OCI-M2 (cell line): ENCODE data around the gene ADARB2.

Experiments used
- DNase-seq: peaks from one replicate; lab custom pipeline; 2025; ENCODE audit not compliant: unreplicated experiment; lab: John Stamatoyannopoulos, UW

Gene ADARB2

DNA sequence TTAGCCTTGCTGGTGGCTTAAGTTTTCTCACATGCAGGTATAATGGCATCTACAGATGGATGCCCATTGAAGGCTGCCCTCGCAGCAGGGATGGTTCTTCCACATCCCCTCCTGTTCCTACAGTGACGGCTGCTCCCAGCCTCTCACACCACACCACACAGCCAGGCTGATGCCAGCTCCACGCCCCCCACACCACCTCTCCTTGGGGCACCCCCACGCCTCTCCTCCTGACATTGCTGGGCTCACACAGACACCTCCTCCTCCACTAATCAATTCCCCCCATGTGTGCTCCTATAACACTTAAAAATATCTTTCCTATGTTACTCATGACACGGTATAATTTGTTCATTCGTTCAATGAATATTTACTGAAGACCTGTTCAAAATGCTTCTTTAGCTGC lies 437.1 kb downstream of the ADARB2 start:
- no peak for DNase-seq

DNA sequence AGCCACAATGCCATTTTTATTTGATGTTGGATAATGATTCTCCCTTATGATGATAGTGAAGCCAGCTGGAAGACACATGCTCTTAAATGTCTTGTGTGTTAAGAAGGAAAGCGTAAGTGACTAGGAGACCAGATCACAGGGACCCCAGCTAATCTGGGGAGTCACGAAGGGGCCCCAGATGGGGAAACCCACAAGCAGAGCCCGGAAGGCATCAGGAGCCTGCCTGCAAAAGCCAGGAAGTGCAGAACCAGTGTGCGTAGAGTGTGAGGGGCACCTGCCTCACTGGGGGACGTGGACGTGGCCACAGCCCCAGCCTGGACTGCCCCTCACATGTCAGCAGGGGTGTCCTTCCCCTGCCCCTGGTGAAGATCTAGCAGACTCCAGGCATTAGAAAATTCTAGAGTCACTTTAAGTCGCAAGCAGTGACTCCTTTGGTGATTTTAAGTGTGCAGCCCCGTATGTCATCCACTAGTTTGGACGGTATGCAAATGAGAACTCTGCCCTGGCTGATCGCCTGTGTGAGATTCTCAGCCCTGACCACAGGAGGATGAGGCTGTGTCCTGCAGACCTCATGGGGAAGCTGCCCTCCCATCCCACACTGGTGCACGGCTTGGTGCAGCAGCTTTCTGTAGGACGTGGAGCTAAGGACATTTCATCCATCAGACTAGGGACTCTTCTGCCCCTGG lies 438.1 kb downstream of the ADARB2 start:
- DNase-seq = no peak

DNA sequence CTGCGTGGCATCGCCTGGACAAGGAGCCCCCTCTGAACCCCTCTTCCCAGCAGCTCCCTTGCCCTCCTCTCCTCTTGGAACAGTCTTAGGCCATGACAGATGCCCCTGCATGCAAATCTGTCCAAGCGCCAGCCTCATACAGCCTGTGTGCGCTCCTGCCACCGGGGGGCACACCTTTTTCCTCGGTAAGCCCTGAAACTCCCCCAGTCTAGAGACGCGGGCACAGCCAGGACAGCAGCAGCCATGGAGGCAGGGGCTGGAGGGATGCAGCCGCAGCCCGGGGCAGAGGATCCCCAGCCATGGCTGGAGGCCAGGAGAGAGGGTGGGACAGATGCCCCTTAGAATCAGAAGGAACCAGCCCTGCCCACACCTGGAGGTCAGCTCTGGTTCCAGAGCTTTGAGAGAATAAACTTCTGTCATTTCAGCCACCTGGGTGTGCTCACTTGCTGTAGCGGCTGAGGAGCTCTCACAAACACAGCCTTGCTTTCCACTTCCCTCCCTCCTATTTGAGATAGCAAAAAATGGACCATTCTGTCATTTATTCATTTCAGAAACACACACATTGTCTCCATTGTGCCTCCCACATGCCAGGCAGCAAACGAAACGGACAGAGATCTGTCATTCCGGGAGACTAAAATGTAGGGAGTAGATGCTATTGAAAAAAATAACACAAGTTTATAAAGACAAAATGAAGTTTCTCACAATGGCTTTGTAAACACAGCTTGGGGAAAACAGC lies 439.6 kb downstream of the ADARB2 start:
- no peak for DNase-seq

DNA sequence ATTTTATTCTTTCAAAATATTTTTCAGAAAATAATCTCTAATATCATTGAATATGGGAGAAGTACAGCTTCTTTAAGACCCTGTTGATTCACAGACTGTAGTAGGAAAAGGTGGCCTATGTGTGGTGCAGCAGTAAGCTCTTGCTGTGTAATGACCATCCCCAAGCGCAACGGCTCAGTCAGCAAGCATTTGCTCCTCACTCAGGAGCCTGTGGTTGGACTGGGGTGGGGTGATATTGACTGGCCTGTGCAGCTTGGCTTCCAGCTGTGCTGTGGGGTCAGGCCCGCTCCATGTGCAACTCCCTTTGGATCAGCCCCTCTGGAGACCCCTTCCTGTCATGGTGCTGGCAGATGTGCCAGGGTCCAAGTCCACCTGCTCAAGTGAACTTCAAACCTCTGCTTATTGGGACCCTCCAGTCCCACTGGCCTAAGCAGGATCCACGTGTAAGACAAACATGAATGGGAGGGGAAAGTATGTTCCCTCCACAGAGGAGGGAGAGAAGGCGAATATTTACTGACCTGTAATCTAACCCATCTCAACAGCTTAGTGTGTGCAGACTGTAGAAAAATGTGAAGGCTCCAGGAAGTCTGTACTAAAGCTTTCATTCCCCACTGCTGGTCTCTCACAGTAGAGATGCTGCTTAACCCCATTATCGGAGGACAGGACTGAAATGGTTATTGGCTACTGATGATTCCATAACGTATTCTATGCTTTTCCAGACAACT lies 441.4 kb downstream of the ADARB2 start:
- DNase-seq = no peak

DNA sequence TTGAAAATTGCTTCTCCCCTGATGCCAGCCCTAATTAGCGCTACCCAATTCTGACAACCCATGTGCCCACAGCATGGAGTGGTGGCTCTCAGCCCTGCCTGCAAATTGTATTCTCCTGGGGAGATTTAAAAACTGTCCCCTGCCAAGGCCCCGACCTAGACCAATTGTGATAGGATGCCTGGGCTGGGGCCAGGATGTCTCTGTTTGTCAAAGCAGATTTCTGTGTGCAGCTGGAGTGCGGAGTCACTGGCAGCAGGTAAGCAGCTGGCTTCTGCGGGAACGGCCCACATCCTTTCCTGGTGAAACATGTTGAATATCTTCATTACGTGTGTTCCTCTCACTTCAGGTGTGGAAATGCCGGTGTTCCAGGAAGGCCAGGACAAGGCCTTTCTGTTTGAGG lies 442.6 kb downstream of the ADARB2 start:
- no peak for DNase-seq

DNA sequence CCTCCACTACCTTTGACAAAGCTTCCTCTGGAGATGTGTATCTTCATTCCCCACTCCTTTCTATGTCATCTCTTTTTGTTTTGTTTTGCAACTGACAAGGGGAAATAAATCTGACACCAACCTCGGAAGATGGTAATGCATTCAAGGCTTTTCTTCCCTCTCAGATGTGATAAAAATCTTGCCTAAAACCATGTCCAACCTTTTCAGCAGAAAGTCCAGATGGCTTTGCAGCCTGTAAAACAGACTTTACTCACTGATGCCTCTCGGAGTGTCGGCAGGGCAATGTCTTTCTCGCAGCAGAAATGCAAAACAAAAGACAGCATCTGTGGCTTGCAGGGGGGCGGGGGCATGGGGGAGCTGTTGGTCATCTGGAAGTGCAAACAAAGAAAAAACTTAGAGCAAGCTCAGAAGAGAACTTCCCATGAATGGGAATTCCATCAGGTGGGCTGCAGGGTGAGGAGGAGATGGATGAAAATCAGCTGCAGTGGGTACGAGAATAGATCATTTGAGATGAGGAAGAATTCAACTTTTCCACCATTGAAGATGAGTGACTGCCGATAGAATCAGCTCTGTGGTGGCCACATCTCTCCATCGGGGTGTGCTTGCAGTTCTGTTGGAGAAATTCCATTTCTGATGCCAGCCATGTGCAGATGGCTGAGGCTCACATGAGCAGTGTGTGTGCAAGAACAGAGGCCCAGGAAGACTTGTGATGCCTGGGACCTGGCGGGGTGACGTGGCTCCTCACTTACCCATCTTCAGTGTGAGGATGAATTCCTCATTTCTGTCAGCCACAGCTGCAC lies 443.5 kb downstream of the ADARB2 start:
- no peak for DNase-seq

DNA sequence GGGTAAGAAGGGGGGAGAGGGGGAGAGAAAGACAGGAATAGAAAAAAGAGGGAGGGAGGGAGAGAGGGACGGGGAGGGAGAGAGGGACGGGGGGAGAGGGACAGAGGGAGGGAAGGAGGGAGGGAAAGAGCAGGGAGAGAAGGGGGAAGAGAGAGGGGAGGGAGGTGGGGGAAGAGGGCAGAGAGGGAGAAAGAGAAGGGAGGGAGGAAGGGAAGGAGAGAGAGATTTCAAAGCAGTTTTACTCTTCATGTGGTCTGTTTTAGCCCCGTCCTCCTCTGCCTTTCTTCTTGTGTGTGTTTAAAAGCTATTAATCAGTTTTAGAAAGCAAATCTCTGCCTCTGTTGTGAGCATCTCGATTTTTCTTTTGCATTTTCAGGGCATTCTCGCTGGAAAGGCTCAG lies 444.2 kb downstream of the ADARB2 start:
- no peak for DNase-seq

DNA sequence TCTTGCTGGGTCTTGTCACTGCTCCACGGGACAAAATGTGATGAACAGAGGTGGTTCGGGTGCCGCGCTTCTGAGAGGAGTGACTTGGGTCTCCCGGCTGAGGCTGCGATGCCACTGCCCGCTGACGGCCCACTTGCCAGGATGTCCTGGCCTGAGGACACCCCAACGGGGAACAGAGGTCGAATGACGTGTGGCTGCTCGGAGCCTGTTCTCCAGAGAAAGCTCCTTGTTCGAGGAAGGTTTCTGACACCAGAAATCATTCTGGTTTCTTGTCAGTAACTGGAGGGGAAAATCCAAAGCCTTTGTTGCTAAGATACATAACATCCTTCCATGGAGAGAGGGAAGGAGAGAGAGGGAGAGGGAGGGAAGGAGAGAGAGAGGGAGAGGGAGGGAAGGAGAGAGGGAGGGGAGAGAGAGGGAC lies 444.7 kb downstream of the ADARB2 start:
- no peak for DNase-seq

DNA sequence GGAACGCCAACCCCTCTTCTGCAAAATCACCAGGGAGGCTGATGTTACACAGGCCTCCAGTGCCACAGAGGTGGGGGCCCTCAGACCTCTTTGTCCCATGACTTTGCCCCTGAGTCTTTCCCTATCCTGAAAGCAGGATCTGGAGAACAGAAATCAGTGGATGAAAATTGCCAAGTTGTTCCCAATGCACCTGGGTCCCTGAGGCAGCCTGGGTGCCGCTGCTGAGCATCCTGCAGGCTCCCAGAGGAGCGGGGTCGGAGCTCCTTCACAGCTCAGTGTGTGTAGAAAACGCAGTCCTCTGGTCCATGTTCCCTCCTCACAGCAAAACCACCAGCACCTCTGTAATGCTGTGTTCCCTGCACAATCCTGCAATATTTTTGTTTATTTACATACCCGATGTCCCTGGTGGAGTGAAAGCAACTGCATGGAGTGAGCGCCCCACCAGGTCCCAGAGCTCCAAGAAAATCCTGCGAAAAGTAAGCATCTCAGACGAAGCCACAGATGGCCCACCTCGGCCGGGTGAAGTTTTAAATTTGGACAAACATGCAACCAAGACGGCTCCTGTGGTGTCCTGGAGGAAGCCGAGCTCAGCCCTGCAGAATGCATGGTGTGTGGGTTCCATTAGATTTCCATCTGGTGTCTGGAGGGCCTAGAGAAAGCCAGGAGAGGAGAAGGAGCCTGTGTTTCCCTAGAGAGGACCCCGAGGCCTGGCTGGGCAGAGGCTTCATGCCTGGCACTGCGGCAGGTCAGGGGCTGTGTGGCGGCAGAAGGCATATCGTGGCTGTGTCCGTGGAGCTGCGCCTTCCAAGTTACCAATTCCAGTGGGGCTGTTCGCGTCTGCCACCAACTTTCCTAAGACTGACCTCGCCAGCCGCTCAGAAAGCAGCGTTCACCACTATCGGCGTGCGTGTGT lies 445.9 kb downstream of the ADARB2 start:
- DNase-seq = no peak

DNA sequence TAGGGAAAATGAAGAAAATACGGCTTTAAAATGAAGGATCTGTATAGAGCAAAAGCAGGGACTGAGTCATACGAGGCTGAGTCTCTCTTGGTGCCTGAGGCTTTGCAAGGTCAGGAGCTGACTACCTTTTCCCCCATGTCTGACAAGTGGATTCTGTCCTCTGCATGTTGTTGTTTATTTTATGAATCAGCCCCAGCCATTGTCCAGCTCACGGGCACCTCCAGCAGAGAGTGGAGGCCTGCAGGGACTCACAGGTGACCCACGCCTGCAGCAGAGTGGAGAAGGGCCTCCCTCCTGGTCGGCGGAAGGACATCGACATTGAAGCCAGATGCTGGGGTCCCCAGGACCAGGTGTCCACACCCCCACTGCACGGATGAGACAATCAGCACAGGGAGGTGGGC lies 447.3 kb downstream of the ADARB2 start:
- no peak for DNase-seq

DNA sequence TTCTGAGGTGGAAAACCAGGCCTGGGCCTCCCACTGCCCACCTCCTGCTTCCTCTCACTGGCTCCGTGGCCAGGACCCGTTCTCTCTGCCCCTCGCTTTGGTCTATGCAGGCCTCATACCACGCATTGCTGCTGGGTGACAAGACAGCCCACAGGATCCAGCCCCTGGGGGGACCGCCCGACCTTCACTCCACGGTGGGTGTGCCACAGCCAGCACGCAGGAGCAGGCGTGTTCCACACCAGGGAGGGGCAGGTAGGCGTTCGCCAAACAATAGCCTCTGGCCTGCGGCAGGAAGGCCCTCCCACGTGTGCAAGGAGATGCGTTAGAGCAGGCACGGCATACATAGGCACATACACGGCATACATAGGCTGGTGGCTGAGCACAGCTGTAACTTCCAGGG lies 447.7 kb downstream of the ADARB2 start:
- no peak for DNase-seq

DNA sequence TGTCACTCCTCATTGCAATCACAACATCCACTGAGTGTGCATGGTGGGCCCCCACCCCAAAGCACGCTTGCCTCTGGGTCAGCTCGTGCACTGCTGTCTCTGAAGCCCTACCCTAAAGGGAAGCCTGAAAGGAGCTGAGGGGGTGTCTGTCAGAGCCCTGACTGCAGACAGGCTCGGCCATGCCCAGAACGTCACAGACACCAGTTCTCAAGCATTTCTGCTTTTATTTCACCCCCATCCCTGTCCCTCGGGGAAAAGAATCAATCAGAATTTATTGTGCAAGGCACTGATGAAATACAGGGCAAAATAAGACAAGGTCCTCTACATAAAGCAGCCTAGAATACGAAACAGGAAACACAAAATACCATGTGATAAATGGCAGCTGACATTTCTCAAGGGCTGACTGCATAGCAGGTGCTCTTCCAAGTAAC lies 449.3 kb downstream of the ADARB2 start:
- no peak for DNase-seq

DNA sequence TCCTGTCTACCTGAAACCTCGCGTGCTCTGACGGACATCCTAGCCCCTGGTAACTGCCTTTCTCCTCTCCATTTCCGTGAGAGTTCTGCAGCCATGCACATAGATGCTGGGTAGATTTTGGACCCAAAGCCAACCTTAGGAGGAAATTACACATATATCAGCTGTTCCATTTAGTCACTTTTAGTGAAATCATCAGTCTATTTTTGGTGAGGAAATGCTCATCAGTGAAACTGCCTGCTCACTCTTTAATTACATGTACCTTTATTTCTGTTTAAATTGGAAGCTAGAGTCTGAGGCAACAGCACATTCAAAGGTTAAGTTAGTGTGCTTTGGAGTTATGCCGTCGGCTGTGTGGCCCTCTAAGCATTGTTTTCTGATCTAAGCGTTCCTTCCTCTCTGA lies 449.8 kb downstream of the ADARB2 start:
- DNase-seq = no peak

DNA sequence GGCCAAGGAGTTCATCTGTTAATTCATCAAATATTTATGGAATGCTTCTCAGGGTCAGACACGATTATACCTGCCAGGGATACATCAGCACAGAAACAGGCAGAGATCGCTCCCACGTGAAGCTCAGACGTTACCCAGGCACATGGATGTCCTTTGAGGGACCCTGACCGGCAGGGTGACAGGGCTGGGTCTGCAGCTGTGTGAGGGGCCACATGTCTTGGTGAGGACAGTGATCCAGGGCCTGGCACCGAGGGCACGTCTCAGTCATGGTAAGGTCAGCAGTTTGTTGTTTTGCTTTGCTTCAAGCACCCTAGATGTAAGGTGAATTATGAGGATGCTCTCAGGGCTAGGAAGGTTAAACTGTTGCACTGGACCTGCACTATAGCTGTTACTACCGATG lies 453.2 kb downstream of the ADARB2 start:
- DNase-seq = no peak

DNA sequence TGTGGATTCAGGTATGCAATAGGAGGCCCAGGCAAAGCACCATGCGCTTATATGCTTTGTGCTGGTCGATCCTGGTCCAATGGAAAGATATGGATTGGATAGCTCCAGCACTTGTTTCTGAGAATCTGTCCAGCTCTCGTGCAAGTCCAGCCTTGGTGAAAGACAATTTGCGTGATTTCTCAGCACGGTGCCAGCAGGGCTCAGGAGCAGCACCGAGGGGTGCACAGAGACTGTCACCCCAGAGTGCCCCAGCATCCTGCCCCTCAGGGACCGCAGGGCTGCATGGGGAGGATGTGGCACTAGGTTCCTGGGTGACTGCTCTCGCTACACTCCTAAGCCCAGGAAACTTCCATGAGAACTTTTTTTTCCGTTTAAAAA lies 455.9 kb downstream of the ADARB2 start:
- no peak for DNase-seq

DNA sequence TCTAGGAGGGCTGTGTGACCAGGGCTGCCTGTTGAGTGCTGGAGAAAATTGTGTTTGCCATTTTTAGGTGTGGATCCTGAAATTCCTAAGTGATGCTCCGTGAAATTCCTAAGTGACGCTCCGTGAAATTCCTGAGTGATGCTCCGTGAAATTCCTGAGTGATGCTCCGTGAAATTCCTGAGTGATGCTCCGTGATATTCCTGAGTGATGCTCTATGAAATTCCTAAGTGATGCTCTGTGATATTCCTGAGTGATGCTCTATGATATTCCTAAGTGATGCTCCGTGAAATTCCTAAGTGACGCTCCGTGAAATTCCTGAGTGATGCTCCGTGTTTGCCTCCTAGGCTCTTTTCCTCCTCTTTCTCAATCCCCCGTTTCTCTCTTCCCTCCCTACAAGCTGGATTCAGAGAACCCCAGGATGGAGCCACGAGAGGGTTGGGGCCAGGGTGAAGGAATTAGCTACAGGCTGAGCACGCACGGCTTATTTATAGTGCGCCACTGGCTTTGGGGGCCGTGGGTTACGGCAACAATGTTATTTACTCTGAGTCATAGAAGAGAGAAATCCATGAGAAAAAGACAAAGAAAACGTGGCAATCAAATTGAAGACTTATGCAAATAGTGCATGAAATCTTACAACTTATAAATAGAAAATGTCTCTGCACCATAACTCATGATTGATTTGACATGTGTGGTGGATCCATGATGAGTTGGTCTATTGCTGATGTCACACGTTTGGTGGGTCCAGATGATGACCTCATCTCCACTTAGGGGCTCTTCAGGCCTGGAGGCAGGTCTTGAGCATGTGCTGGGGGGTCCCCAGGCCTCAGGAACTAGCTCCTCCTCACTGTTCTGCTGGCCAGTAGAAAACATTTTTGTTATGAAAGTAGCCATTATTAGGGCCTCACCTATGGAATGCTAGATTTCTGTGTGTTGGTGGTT lies 456.6 kb downstream of the ADARB2 start:
- no peak for DNase-seq

DNA sequence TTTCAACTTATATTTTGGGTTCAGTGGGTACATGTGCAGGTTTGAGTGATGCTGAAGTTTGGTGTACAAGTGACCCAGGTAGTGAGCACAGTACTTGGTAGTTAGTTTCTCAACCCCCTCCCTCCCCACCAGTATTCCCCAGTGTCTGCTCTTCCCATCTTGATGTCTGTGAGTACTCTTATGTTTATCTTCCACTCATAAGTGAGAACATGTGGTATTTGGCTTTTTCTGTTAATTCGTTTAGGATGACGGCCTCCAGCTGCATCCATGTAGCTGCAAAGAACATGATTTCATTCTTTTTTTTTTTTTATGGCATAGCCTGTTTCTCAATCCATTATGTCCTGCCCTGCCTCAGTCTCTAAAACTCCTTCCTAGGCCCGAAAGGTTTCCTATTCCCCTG lies 459.0 kb downstream of the ADARB2 start:
- DNase-seq = no peak

DNA sequence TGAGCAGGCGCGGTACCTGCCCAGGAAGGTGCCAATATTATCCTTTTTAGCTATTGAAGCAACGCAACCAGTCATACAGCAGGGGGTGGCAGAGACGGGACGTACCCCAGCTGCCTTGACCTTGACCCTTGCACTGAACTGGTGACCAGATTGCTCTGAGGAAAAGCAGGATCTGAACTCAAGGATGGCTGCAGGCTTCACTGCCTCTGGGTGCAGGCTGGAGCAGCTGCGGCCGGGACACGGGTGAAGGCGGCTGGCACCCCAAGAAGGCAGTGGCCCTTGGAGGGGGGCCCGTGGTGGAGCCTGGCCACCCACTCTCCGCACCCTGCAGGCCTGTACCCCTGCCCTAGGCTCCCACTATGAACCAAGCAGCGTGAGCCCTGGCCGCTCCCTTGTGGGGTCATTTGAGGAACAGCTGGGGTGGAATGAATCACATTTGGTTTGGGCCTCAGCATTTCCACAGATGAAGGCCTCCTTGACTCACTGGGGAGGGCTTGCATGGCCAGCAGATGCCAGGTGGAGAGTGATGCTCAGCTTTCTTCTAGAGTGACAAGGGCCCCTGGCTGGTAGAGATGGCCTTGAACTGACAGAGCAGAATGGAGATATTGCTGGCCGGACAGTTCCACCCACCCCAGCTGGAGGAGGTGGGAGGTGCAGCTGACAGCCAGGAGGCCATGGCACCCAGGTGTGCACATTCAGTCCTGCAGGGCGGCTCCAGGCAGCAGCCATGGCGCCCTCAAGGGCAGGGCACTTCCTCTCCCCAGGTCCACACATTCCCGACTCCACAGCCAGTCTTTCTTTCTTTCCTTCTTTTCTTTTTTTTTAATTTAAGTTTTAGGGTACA lies 462.4 kb downstream of the ADARB2 start:
- DNase-seq = no peak
